Measurements from ENCODE around the gene LTBR.
"Not testable (repeated sequence)": the region's sequence is repeated elsewhere in the genome, so short reads cannot be mapped to it uniquely, and the experiment has no call there.

The LTBR gene

DNA sequence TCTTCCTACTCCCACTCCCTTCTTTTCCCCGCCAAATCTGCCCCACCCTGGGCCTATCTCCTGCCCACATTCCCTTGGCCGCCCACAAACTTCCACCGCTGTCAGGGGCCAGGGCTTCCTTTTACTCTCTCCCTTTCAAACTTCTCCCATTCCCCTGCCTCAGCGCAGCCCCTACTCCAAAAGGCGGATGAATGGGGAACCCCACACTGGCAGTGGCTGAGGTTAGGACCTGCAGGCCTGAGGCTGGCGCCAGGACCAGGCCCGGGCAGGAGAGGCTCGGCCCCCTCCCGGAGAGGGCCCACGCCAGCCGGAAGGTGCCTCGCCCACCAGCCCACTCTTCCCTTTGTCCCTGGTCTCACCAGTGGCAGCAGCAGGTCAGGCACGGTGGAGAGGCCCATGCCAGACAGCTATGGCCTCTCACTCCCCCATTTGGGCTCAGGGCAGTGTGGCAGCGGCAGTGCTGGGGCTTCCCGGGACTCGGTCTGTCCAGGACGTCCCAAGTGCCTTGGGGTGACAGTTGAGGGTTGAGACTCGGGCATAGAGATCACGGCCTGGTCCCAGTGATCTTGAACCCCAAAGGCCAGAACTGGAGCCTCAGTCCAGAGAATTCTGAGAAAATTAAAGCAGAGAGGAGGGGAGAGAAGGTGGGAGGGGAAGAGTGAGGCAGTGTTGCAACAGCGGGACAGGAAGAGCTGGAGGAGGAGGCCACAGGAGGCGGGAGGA is 42.4 kb upstream of the LTBR start, which contains the start of gene TNFRSF1A:
Gene TNFRSF1A (minus strand): TSS at position 660 of the 723 bp plus-strand sequence. CDS start 262 bp downstream, at position 398.
- in situ Hi-C loops (cut with HindIII; ENCODE audit: low sequenced_read_pairs): no loop called here
- DNase-seq (ENCODE audit: low read depth, low spot score): peak; percentile 84
- peak within 1 kb of the TSS; percentile 98 for H3K4me3 ChIP-seq (ENCODE audit: low read depth, low read length)
- TF ChIP-seq, protein P1, sequence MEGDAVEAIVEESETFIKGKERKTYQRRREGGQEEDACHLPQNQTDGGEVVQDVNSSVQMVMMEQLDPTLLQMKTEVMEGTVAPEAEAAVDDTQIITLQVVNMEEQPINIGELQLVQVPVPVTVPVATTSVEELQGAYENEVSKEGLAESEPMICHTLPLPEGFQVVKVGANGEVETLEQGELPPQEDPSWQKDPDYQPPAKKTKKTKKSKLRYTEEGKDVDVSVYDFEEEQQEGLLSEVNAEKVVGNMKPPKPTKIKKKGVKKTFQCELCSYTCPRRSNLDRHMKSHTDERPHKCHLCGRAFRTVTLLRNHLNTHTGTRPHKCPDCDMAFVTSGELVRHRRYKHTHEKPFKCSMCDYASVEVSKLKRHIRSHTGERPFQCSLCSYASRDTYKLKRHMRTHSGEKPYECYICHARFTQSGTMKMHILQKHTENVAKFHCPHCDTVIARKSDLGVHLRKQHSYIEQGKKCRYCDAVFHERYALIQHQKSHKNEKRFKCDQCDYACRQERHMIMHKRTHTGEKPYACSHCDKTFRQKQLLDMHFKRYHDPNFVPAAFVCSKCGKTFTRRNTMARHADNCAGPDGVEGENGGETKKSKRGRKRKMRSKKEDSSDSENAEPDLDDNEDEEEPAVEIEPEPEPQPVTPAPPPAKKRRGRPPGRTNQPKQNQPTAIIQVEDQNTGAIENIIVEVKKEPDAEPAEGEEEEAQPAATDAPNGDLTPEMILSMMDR (IDR thresholded peaks at IDR 0.05; ENCODE audit: low read depth, low read length): no peak

DNA sequence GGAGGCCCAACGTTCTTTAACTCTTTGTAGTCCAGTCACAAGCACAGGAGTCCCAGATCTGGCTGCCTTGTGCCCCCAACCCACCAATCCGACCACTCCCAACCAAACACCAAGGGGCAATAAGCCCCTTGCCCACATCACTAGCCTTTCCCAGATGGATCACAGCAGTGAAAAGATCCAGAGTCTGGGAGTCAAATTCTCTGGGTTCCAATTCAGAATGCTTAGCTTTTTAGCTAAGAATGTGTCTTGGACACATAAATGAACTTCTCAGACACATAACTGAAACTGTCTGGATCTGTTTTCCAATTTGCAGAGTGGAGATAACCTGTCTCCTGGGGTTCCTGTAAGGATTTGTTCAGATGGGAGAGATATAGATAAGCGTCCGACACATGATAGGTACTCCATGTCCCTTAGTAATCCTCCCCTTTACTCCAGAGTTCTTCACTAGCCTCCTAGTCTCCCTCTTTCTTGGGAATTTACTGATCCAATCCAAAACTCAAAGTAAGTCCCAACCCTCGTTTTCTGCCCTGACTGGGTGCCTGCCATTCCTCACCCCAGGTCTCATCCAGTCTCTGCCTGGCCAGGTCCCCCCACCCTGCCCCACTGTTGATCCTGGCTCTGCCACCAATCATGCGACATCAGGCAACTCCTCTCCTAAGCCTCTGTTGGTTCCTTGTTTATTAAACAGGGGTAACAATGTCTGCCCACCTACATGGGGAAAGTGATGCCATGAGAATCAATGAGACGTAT is 41.6 kb upstream of the LTBR start:
- no peak for DNase-seq (ENCODE audit: low read depth, low spot score)
- TF ChIP-seq, protein P1 (IDR thresholded peaks at IDR 0.05; ENCODE audit: low read depth, low read length): no peak
- peak overlapping the region; percentile 98 for H3K4me3 ChIP-seq (ENCODE audit: low read depth, low read length)
- in situ Hi-C loops (cut with HindIII; ENCODE audit: low sequenced_read_pairs): no loop called here

DNA sequence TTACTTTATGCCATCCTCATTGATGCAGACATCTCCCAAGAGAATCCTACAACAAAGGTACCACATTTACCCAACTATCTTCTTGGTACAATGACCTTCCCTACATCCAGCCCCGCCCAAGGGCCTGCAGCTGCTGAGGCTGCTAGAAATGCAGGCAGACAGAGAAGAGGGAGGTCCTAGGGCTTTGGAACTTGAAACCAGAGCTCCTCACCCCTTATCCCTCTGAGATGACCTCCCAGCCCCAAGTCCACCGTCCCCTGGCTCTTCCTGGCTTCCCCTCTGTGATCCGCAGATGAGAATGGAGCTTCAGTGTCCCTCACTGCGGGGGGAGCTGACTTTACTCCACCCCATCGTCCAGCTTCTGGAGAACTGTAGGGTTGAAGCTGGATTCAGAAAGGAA is 40.4 kb upstream of the LTBR start:
- H3K4me3 ChIP-seq (ENCODE audit: low read depth, low read length): no peak overlapping the region
- DNase-seq (ENCODE audit: low read depth, low spot score): no peak
- in situ Hi-C loops (cut with HindIII; ENCODE audit: low sequenced_read_pairs): no loop called here
- TF ChIP-seq, protein P1 (IDR thresholded peaks at IDR 0.05; ENCODE audit: low read depth, low read length): no peak

DNA sequence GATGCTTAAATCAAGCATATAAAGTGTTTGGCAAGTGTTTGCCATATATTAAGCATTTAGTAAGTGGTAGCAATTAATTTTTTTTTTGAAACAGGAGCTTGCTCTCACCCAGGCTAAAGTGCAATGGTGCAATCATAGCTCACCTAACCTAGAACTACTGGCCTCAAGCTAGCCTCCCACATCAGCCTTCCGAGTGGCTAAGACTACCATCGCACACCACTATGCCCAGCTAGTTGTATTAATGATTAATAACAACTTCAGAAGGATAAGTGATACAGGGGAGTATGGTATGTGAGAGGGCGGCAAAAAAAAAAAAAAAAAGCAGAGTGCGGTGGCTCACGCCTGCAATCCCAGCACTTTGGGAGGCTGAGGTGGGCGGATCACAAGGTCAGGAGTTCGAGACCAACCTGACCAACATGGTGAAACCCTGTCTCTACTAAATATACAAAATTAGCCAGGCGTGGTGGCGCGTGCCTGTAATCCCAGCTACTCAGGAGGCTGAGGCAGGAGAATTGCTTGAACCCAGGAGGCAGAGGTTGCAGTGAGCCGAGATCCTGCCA is 39.8 kb upstream of the LTBR start:
- H3K4me3 ChIP-seq (ENCODE audit: low read depth, low read length); in situ Hi-C loops (cut with HindIII; ENCODE audit: low sequenced_read_pairs); DNase-seq (ENCODE audit: low read depth, low spot score): not testable (repeated sequence)

DNA sequence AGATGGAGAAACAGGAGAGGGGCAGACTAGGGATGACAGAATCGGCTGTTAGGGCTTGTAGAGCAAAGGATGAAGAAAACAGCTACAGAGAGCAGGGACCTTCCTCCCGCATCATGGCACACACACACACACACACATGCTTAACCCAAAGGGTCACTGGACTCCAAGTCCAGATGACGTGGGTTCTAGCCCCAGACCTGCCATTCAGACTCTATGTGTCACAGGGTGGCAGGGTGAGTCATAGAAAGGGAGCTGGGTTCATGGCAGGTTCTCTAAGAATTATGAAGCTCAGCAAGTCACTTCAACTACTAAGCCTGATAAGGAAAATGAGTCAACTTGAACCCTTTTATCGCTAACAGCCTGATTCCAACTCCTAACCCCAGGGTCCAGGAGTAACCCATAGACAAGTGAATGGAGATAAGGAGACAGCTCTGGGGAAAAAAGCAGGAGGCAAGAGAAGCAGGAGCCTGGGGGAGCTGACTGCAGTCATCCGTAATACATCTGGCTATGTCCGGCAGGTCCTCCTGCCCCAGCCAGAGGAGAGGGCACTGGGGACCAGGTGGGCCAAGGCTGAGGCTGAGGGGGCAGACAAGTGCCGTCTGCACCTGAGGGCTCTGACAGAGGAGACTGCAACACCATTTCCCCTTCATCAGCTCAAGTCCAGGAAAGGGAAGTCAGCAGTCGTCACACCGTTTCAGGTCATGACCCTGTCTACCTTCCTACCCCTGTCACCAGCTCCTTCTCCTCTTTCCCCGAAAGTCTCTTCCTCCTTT is 38.5 kb upstream of the LTBR start:
- H3K4me3 ChIP-seq (ENCODE audit: low read depth, low read length): no peak overlapping the region
- TF ChIP-seq, protein P1 (IDR thresholded peaks at IDR 0.05; ENCODE audit: low read depth, low read length): no peak
- in situ Hi-C loops (cut with HindIII; ENCODE audit: low sequenced_read_pairs): no loop called here
- peak; percentile 92 for DNase-seq (ENCODE audit: low read depth, low spot score)

DNA sequence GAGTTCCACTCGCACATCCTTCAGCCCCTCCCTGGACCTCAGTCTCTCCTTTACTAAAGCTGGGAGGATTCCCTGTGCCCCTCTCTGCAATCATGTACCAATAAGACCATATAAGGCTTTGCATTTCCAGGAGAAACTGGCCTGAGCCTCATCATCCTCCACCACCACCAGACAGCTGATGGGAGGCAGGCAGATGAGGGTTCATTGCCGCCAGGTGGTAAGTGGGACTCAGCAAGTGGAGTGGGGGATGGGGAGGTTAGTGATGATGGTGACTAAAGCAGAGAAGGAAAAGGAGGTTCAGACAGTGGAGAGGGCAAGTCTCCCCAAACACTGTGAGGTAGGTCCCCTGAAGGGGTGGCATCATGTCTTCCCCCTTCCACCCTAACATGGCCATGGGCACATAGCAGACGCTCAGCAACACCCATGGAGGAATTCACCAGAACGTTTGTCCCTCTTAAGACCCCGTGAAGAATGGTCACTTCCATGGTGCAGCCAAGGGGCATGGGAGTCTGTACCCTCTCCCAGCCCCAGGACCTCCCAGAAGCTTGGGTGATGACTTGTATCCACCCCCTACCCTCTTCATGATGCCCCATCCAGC is 37.6 kb upstream of the LTBR start:
- no peak overlapping the region for H3K4me3 ChIP-seq (ENCODE audit: low read depth, low read length)
- in situ Hi-C loops (cut with HindIII; ENCODE audit: low sequenced_read_pairs): no loop called here
- DNase-seq (ENCODE audit: low read depth, low spot score): no peak
- TF ChIP-seq, protein P1 (IDR thresholded peaks at IDR 0.05; ENCODE audit: low read depth, low read length): no peak
